GM04504 (cell line): ENCODE data around the gene GSC2.
"Not testable (repeated sequence)": the region's sequence is repeated elsewhere in the genome, so short reads cannot be mapped to it uniquely, and the experiment has no call there.

Experiments used
- DNase-seq: peaks from one replicate; pipeline ENCODE4 v3.0.0-alpha.2; 2012; ENCODE audit warnings: low read depth

The GSC2 gene

DNA sequence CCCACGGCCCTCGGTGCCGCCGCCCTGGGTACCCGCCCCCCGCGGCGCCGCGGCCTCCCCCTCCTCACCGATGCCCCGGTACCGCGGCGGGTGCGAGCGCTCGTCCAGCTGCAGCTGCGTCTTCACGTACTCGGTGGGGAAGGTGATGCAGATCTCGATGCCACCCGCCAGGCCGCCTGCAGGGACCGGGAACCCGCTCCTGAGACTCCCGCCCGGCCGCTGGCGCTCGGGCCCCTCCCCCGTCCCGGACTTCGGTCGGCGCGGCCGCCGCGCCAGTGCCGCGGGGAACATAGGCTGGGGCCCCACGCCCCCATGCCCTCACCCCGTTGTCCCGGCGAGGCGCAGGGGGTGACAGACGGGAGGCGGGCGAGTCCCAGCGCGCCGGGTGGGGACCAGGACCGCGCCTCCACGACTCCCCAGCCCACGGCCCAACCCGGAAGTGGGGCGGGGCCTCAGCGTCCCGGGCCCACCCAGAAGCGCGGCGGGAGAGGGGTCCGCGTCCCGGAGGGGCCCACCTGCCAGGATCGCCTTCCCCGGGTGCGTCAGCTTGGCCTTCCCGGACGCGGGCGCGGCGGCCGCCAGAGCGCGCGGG lies 28.1 kb upstream of the GSC2 start:
- no peak for DNase-seq

GRCh38 chr22:19177164-19178064 lies 27.3 kb upstream of the GSC2 start:
- no peak for DNase-seq

DNA sequence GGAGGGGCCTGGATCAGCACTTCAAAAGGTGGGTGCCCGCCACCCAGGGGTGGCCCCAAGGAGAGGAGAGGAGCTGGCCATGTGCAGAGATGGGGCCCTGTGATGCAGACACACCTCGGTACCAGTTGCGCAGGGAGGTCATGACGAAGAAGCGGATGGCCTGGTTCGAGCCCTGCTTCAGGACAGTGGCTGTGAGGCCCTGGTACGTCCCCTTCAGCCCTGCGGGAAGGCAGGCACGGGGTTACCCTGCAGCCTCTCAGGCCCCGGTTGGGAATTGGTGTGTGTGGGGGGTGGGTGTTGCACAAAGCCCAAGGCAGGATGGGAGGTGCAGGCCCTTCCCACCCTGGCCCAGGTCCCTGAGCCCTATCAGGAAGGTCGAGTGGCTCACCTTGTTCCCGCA lies 26.6 kb upstream of the GSC2 start:
- DNase-seq = no peak

GRCh38 chr22:19176175-19176643 lies 26.1 kb upstream of the GSC2 start:
- no peak for DNase-seq

- no peak for DNase-seq
Observed at GRCh38 chr22:19175602-19176174, 25.6 kb upstream of the GSC2 start.

DNA sequence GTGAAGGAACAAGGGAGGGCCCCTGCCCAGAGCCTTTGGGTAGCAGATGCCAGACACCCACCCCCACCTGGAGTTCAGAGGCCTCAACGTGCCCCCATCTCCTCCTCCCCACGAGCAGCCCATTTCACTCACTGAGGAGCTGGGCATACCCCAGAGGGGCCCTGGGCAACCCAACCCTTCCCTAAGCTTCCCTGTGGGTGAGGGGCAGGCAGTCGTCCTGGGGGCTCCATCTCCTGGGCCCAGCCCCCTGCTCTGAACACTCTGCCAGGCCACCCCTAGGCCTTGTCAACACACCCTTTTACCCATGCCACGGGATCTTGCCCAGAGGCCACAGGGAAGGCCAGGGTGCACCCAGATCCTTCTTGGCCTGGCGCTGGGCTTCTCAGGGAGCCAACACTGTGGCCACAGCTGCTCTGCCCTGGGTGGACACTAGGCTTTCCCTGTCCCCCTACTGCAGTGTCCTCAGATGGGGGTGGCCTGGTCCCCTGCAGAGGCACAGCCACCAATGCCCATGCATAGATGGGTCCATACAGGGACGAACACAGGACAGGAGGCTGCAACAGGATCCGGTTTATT lies 25.0 kb upstream of the GSC2 start:
- DNase-seq = no peak

DNA sequence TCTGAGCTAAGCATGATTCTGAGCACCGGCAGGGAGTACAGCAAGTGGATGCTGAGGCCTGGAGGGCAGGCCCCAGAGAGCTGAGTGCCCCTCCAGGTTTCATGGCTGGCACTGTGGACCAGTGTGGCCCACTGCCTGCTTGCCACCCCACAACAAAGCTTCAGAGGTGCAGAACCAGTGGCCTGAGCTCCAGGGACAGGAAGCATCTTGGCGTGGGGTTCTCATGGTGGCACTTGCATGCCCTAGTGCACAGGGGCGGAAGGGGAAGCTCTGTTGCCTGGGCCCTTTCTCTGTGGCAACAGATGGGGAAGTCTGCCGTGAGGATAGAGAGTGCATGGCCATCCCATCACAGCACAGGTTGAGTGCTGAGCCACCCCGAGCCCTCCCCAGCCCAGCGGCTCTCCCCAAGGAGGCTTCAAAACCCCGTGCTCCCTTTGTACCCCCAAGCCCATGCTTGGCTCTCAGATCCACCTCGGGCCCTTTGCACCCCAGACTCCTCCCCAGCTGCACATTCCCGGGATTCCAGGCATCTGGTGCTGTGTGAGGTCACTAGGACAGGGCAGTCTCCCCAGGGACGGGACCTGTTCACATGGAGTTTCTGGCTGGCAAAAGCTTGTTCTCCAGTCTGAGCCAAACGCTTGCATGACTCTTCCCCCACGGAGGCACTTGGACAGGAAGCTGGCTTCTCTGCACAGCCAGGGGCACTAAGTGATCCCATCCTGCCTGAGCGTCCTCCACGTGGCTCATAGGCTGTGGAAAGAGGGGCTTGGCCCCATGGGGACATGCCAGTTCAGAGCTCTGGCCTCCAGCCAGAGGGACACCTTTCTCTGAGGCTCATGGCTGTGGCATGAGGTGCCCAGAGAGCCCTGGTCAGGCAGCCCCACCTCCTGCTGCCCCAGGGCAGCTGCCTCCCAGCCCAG lies 24.3 kb upstream of the GSC2 start:
- DNase-seq = peak; percentile 83

GRCh38 chr22:19173047-19174035 lies 23.2 kb upstream of the GSC2 start:
- DNase-seq = no peak

DNA sequence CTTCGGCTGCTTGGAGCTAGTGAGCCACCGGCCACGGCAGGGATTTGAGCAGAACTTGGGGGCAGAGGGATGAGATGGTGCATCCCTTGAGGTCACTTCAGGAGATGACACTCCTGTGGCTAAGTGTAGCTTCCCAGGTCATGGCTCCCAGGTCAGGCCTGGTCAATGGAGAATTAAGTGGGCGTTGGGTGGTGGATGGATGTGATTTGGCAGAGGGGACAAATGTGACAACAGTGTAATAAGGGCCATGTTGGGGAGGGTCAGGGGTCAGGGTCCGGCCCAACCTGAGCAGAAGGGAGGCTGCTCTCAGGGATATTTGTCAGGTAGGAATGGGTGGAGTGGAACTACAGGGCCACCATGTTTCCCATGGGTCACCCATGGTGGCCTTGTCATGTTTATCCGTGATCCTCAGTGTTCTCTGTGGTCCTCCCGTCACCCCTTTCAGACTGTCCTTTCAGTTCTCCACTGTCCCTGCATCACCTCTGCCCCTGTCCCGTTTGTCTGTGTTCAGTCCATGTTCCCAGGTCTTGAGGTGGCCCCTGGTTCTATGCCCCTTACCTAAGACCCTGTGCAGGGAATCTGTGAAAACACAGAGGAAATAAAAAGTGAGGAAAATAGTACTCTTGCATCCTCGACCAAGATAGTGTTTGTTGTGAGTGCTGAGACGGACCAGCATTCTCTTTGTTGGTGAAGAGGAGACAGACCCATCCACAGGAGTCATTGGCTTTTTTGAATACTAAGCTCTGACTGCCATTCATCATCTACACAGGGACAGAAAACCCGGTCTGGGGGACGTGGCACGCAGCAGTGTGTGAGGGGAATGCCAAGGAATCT lies 22.3 kb upstream of the GSC2 start:
- DNase-seq = no peak

- DNase-seq = no peak
Observed at GRCh38 chr22:19169947-19170318, 19.8 kb upstream of the GSC2 start.

- DNase-seq = no peak
Observed at GRCh38 chr22:19169002-19169946, 19.2 kb upstream of the GSC2 start.

DNA sequence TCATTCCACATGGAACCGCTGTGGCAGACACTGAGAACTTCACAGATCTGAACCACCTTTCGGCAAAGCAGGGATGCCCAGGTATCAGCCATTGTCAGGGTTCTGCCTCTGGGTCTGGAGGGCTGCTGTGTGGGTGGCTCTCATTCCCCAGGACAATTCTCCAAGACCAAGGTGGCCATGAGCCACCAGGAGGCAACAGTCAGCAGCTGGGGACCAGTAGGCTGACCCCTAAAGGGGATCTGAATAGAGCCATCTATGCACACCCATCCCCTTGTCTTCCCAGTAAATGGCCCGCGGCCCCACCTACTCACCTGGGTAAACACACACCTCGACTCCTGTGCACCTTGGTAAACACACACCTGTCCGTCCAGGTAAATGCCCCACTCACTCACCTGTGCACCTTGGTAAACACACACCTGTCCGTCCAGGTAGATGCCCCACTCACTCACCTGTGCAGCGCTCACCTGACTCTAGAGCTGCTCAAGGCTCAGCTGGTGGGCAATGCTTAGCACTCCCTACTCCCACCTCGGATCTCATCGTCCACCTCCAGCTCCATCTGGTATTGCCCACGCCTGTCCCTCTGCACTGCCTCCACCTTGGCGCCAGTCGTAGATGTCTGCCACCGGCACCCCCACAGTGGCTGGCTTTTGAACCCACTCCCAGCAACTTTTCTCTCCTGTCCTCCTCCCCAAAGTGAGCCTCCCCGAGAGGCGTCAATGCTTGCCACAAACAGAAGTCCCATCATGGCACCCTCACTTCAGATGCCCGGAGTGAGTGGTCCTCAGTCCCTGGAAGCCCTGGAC lies 18.2 kb upstream of the GSC2 start:
- no peak for DNase-seq

GRCh38 chr22:19167106-19167869 lies 17.2 kb upstream of the GSC2 start:
- no peak for DNase-seq

DNA sequence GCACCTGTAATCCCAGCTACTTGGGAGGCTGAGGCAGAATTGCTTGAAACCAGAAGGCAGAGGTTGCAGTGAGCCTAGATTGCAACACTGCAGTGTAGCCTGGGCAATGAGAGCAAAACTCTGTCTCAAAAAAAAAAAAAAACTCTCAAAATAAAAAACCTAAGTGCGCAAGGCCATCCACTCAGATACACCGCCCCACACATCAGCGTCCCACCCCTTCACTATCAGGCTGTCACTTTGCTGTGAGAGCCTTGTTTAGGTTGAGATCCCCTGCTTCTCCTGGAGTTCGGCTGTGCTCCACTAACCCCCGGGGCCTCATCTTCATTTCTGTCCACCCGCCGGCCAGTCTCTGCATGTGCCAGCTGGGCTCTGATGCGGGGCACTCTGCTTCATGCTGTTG lies 16.3 kb upstream of the GSC2 start:
- DNase-seq = no peak

GRCh38 chr22:19164425-19164824 lies 14.3 kb upstream of the GSC2 start:
- DNase-seq = no peak

DNA sequence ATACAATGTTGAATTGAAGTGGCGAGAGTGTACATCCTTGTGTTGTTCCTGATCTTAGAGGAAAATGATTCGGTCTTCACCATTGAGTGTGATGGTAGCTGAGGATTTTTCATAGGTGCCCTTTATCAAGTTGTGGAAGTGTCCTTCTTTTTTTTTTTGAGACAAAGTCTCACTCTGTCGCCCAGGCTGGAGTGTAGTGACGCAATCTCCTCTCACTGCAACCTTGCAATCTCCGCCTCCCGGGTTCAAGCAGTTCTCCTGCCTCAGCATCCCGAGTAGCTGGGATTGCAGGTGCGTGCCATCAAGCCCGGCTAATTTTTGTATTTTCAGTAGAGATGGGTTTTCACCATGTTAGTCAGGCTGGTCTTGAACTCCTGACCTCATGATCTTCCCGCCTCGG lies 8.6 kb upstream of the GSC2 start:
- not testable (repeated sequence) for DNase-seq

- DNase-seq = not testable (repeated sequence)
Observed at GRCh38 chr22:19156109-19156508, 6.0 kb upstream of the GSC2 start.
